ENCODE data around the gene NCOA3.
"Not testable (repeated sequence)": the region's sequence is repeated elsewhere in the genome, so short reads cannot be mapped to it uniquely, and the experiment has no call there.

The NCOA3 gene

DNA sequence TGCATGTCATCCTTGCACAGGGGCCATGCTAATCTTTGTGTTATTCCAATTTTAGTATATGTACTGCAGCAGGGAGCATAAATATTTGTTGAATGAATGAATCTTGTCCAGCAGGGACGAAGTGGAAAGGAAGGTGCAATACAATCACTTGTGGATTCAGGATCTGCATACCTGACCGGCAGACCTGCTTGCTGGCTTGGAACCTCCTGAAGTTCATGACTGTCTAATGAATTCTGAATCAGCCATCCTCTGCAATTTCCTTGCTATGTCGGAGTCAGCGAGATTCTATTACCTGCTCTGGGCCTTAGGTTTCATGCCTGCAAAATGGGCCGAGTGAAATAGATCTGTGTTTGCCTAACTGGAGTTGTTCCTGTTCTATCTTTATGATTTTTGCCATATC lies 17.4 kb upstream of the NCOA3 start:
- H3K4me1 Mint-ChIP-seq (ENCODE audit: low read depth), result peaks cover 66% of the 10 kb centered on the region
- no peak overlapping the region for H3K4me3 Mint-ChIP-seq

DNA sequence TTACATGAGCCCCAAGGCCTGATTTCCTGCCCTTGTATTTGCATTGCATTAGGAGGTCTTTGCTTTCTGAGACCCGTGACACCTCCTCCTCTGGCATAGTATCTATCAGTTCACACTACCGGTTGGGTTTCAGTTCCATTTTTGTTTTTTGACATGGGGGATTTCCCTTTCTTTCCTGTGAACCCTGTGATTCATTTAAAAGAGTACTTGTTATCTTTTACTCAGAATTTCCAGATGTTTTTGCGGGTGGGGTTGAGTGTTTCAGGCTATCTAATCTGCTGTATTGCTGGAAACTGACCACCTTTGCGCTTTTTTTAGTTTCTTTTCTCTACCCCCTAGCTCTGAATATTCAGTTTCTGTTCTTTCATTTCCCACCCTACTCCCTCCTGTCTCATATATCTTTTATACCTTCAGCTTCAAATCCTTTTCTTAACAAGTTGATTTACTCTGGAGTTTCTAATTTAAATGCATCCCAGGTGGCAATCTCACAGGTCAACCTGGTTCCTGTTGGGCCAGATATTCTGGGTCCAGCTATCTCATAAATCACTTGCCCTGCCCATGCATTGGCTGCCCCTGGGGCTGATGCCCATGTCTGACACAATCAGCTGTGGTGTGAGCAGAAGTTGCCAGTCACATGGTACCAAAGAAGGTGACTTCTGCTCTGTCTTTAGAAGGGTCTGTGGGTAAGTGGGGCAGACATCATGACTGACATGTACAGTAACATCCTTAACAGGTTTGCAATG lies 14.3 kb upstream of the NCOA3 start:
- peaks cover 1% of the 10 kb centered on the region for H3K36me3 Mint-ChIP-seq (ENCODE audit: low read depth)
- peak overlapping the region; percentile 65 for H3K4me3 Mint-ChIP-seq
- peak overlapping the region; percentile 100 for H3K27ac Mint-ChIP-seq
- H3K9me3 Mint-ChIP-seq, result peaks cover 2% of the 10 kb centered on the region
- H3K4me1 Mint-ChIP-seq (ENCODE audit: low read depth), result peaks cover 76% of the 10 kb centered on the region
- DNase-seq, result peak; percentile 81
- H3K27me3 Mint-ChIP-seq, result no peaks in the 10 kb centered on the region

More for the DNA sequence above, 17.4 kb upstream of the NCOA3 start:
- peaks cover 2% of the 10 kb centered on the region for H3K9me3 Mint-ChIP-seq
- H3K27me3 Mint-ChIP-seq, result no peaks in the 10 kb centered on the region
- no peak for DNase-seq
- H3K36me3 Mint-ChIP-seq (ENCODE audit: low read depth), result peaks cover 1% of the 10 kb centered on the region
- H3K27ac Mint-ChIP-seq, result no peak overlapping the region

DNA sequence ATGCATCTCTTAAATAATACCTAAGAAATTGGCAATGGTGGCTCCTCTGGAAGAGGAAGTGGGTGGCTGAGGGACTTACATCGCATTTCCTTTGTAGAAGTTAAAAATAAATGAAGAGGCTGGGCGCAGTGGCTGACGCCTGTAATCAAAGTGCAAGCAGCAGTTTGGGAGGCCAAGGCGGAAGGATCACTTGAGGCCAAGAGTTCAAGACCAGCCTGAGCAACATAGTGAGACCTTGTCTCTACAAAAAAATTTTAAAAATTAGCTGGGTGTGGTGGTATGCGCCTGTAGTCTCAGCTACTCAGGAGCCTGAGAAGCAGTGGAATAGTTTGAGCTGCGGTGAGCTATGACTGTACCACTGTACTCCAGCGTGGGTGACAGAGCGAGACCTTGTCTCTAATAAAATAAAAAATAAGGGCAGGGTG lies 12.2 kb upstream of the NCOA3 start:
- peak overlapping the region; percentile 100 for H3K27ac Mint-ChIP-seq
- H3K9me3 Mint-ChIP-seq, result peaks cover 2% of the 10 kb centered on the region
- peak; percentile 42 for DNase-seq
- no peaks in the 10 kb centered on the region for H3K27me3 Mint-ChIP-seq
- peaks cover 85% of the 10 kb centered on the region for H3K4me1 Mint-ChIP-seq (ENCODE audit: low read depth)
- peaks cover 1% of the 10 kb centered on the region for H3K36me3 Mint-ChIP-seq (ENCODE audit: low read depth)
- peak overlapping the region; percentile 20 for H3K4me3 Mint-ChIP-seq

- no peak for DNase-seq
- Mint-ChIP-seq H3K4me3 (no peak overlapping the region), H3K36me3 (ENCODE audit: low read depth) (peaks cover 1% of the 10 kb centered on the region), H3K27ac (peak overlapping the region; percentile 100), H3K9me3 (peaks cover 2% of the 10 kb centered on the region), H3K27me3 (no peaks in the 10 kb centered on the region), H3K4me1 (ENCODE audit: low read depth) (peaks cover 78% of the 10 kb centered on the region)
Observed at GRCh38 chr20:47490795-47491194, 10.9 kb upstream of the NCOA3 start.

GRCh38 chr20:47492284-47492683 lies 9.4 kb upstream of the NCOA3 start:
- H3K27me3 Mint-ChIP-seq, result no peaks in the 10 kb centered on the region
- peaks cover 4% of the 10 kb centered on the region for H3K9me3 Mint-ChIP-seq
- H3K4me3 Mint-ChIP-seq, result no peak overlapping the region
- no peak for DNase-seq
- peak overlapping the region; percentile 88 for H3K27ac Mint-ChIP-seq
- H3K36me3 Mint-ChIP-seq (ENCODE audit: low read depth), result peaks cover 1% of the 10 kb centered on the region
- H3K4me1 Mint-ChIP-seq (ENCODE audit: low read depth), result peaks cover 72% of the 10 kb centered on the region

GRCh38 chr20:47493175-47493962 lies 8.3 kb upstream of the NCOA3 start:
- Mint-ChIP-seq H3K4me1 (ENCODE audit: low read depth) (peaks cover 73% of the 10 kb centered on the region), H3K27ac (peak overlapping the region; percentile 88), H3K27me3 (no peaks in the 10 kb centered on the region), H3K36me3 (ENCODE audit: low read depth) (peaks cover 1% of the 10 kb centered on the region), H3K4me3 (peak overlapping the region; percentile 34), H3K9me3 (peaks cover 4% of the 10 kb centered on the region)
- DNase-seq, result peak; percentile 69

- Mint-ChIP-seq H3K27ac (peak overlapping the region; percentile 88), H3K27me3 (no peaks in the 10 kb centered on the region), H3K4me1 (ENCODE audit: low read depth) (peaks cover 74% of the 10 kb centered on the region), H3K4me3 (no peak overlapping the region), H3K36me3 (ENCODE audit: low read depth) (no peaks in the 10 kb centered on the region), H3K9me3 (peaks cover 2% of the 10 kb centered on the region)
- DNase-seq, result no peak
Observed at GRCh38 chr20:47493963-47494293, 7.8 kb upstream of the NCOA3 start.

GRCh38 chr20:47494606-47495005 lies 7.1 kb upstream of the NCOA3 start:
- not testable (repeated sequence) for DNase-seq; H3K36me3 Mint-ChIP-seq (ENCODE audit: low read depth); H3K4me3 Mint-ChIP-seq; H3K27me3 Mint-ChIP-seq; H3K9me3 Mint-ChIP-seq
- H3K27ac Mint-ChIP-seq, result peak overlapping the region; percentile 88
- peaks cover 73% of the 10 kb centered on the region for H3K4me1 Mint-ChIP-seq (ENCODE audit: low read depth)

GRCh38 chr20:47496118-47496517 lies 5.6 kb upstream of the NCOA3 start:
- peaks cover 7% of the 10 kb centered on the region for H3K36me3 Mint-ChIP-seq (ENCODE audit: low read depth)
- H3K27ac Mint-ChIP-seq, result no peak overlapping the region
- H3K9me3 Mint-ChIP-seq, result peaks cover 2% of the 10 kb centered on the region
- H3K4me3 Mint-ChIP-seq, result no peak overlapping the region
- no peak for DNase-seq
- no peaks in the 10 kb centered on the region for H3K27me3 Mint-ChIP-seq
- peaks cover 72% of the 10 kb centered on the region for H3K4me1 Mint-ChIP-seq (ENCODE audit: low read depth)

GRCh38 chr20:47498606-47499005 lies 3.1 kb upstream of the NCOA3 start:
- Mint-ChIP-seq H3K4me1 (ENCODE audit: low read depth) (peaks cover 53% of the 10 kb centered on the region), H3K9me3 (peaks cover 2% of the 10 kb centered on the region), H3K27me3 (no peaks in the 10 kb centered on the region), H3K27ac (peak overlapping the region; percentile 96), H3K4me3 (peak overlapping the region; percentile 64), H3K36me3 (ENCODE audit: low read depth) (peaks cover 29% of the 10 kb centered on the region)
- DNase-seq, result no peak

DNA sequence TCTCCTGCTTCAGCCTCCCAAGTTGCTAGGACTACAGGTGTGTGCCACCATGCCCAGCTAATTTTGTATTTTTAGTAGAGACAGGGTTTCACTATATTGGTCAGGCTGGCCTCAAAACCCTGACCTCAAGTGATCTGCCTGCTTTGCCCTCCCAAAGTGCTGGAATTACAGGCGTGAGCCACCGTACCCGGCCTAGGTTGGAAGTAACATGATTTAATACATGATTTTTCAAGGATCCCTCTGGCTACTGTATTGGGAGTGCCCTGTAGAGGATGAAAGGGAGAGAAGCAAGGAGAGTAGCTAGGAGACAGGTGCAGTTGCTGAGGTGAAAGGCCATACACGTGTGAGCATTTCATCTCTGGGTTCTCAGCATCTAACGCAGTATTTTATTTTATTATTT lies 2.6 kb upstream of the NCOA3 start:
- no peaks in the 10 kb centered on the region for H3K27me3 Mint-ChIP-seq
- peaks cover 2% of the 10 kb centered on the region for H3K9me3 Mint-ChIP-seq
- H3K4me1 Mint-ChIP-seq (ENCODE audit: low read depth), result peaks cover 52% of the 10 kb centered on the region
- H3K27ac Mint-ChIP-seq, result peak overlapping the region; percentile 96
- H3K4me3 Mint-ChIP-seq, result no peak overlapping the region
- DNase-seq, result no peak
- peaks cover 32% of the 10 kb centered on the region for H3K36me3 Mint-ChIP-seq (ENCODE audit: low read depth)

DNA sequence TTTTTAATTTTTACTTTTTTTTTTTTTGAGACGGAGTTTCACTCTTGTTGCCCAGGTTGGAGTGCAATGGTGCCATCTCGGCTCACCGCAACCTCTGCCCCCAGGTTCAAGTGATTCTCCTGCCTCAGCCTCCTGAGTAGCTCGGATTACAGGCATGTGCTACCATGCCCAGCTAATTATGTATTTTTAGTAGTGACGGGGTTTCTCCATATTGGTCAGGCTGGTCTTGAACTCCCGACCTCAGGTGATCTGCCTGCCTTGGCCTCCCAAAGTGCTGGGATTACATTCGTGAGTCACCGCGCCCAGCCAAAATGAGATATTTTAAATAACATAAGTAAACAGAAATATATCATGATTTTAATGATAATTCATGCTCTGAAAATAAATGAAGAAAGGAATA lies 1.6 kb upstream of the NCOA3 start:
- not testable (repeated sequence) for DNase-seq, H3K27me3 Mint-ChIP-seq, H3K9me3 Mint-ChIP-seq
- Mint-ChIP-seq H3K4me1 (ENCODE audit: low read depth) (peaks cover 49% of the 10 kb centered on the region), H3K27ac (peak overlapping the region; percentile 98), H3K4me3 (peak overlapping the region; percentile 97), H3K36me3 (ENCODE audit: low read depth) (peaks cover 36% of the 10 kb centered on the region)

- H3K9me3 Mint-ChIP-seq, result peaks cover 2% of the 10 kb centered on the region
- DNase-seq, result no peak
- H3K36me3 Mint-ChIP-seq (ENCODE audit: low read depth), result peaks cover 41% of the 10 kb centered on the region
- H3K4me3 Mint-ChIP-seq, result peak overlapping the region; percentile 97
- H3K27me3 Mint-ChIP-seq, result no peaks in the 10 kb centered on the region
- H3K4me1 Mint-ChIP-seq (ENCODE audit: low read depth), result peaks cover 49% of the 10 kb centered on the region
- H3K27ac Mint-ChIP-seq, result peak overlapping the region; percentile 98
Observed at GRCh38 chr20:47500554-47500953, 1.1 kb upstream of the NCOA3 start.

GRCh38 chr20:47501116-47501481 lies 588 bp upstream of the NCOA3 start:
- Mint-ChIP-seq H3K27ac (peak overlapping the region; percentile 98), H3K36me3 (ENCODE audit: low read depth) (peaks cover 44% of the 10 kb centered on the region), H3K4me1 (ENCODE audit: low read depth) (peaks cover 53% of the 10 kb centered on the region), H3K27me3 (no peaks in the 10 kb centered on the region), H3K9me3 (no peaks in the 10 kb centered on the region), H3K4me3 (peak overlapping the region; percentile 97)
- no peak for DNase-seq

Measured in activated T-cell treated with anti-CD3 and anti-CD28 coated beads, Interleukin-2, amount 50 U/mL, for 24 hours (primary cell).